ENCODE data around the gene PPM1H.

PPM1H gene

GRCh38 chr12:62792236-62792870 lies 142.6 kb downstream of the PPM1H start:
- DNase-seq = no peak

GRCh38 chr12:62789851-62790250 lies 145.1 kb downstream of the PPM1H start:
- DNase-seq = no peak

GRCh38 chr12:62787611-62788010 lies 147.3 kb downstream of the PPM1H start:
- no peak for DNase-seq

DNA sequence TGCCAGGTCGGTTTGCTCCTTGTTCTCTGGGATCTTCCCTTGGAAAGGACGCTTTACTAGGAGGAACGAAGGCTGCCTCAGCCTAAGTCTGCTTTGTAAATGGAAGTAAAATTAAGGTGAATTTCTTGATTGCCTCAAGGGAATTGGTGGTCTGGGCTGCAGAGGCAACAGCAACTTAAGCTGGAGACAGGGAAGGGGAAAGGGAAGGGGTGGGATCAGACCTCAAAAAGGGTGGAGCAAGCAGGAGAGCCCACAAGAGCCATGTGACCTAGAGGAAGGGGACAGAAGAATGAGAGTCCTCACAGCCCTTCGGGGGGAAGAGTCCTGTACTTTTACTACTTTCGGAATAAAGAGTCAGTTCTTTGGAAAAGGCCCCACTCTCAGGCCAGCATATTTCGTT lies 147.9 kb downstream of the PPM1H start:
- DNase-seq = no peak

- DNase-seq = peak; percentile 69
These were observed 148.9 kb downstream of the PPM1H start for GRCh38 chr12:62785941-62786559.

DNA sequence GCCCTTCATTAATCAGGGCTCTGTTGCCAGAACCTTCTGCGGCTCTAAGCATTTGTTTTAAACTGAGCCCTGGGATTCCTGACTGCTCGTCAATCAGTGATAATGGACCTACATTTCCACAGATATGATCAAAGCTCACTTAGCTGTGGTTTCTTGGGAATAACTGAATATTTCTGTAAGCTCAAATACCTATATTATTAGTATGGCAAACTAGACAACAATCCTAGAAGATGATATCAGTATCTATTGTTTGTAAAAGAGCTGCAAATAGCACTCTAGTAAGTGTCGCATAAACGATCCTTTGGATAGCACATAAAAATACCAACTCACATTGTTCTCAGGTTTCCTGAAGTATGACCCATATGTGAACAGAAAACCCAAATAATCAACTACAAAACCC lies 150.4 kb downstream of the PPM1H start:
- no peak for DNase-seq

GRCh38 chr12:62783881-62784280 lies 151.1 kb downstream of the PPM1H start:
- DNase-seq = no peak

GRCh38 chr12:62781136-62781880 lies 153.6 kb downstream of the PPM1H start:
- no peak for DNase-seq

- no peak for DNase-seq
These were observed 155.5 kb downstream of the PPM1H start for GRCh38 chr12:62779488-62779887.

GRCh38 chr12:62778187-62778586 lies 156.8 kb downstream of the PPM1H start:
- no peak for DNase-seq

- DNase-seq = no peak
These were observed 158.0 kb downstream of the PPM1H start for GRCh38 chr12:62776997-62777396.

GRCh38 chr12:62776575-62776974 lies 158.4 kb downstream of the PPM1H start:
- no peak for DNase-seq

GRCh38 chr12:62774794-62775193 lies 160.2 kb downstream of the PPM1H start:
- DNase-seq = no peak

- no peak for DNase-seq
These were observed 162.5 kb downstream of the PPM1H start for GRCh38 chr12:62772416-62772955.

GRCh38 chr12:62771828-62772227 lies 163.1 kb downstream of the PPM1H start:
- no peak for DNase-seq

GRCh38 chr12:62770381-62770780 lies 164.6 kb downstream of the PPM1H start:
- no peak for DNase-seq

DNA sequence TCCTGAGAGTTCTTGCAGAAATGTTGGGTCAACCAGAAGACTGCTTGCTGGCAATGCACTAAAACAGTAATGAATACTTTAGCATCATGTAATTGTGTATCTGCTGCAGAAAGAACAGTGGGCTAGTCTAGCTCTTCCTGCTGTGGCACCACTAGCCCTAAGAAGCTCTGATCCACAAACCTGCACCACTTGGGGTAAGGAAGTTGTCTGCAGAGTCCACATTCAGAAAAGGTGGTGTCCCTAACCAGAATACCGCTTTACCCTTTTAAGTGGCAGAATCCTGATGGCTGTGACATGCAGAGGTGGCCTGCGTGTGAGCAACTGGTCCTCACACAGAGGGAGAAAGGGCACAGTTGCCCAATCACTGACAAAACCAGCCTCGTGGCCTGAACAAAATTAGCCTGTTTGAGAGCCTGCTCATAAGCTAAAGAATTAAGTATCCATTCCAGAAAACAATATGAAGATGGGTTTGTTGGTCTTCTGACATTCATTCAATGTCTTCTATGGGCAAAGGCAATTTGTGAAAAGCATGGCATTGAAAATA lies 165.8 kb downstream of the PPM1H start:
- DNase-seq = no peak

GRCh38 chr12:62767946-62768345 lies 167.0 kb downstream of the PPM1H start:
- no peak for DNase-seq

DNA sequence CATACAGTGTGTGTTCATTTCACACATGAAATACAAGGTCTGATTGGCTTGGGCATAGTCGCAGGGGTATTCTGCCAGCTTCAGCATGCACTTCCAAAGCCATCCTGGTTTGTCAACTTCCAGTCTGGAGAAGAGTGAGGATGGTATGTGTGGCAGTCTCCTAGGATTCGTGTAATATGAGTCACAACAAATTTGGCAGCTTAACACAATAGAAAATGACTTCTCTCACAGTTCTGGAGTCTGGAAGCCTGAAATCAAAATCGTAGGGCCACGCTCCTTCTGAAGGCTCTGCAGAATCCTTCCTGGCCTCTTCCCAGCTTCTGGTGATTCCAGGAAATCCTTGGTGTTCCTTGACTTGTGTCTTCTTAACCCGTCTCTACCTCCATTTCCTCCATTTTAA lies 167.5 kb downstream of the PPM1H start:
- no peak for DNase-seq

- no peak for DNase-seq
These were observed 168.5 kb downstream of the PPM1H start for GRCh38 chr12:62766496-62766895.

- no peak for DNase-seq
These were observed 170.9 kb downstream of the PPM1H start for GRCh38 chr12:62763861-62764645.

DNA sequence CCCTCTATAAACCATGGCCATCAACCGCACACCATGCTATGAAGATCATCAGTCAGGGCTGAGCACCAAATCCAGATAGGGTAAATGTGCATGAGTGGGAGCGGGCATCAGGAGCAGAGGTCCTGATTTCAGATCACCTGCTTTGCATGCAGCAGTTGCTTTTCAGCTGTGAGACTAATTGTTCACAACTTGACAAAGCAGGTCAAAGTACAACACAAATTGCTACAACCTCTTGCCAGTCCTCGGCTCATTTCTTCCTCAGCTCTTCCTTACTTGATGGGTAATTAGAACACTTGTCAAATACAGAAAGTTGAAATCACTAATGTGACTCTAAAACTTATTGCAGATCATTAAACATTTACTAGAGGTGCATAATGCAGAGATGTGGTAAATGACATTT lies 171.6 kb downstream of the PPM1H start:
- no peak for DNase-seq

GRCh38 chr12:62762645-62763044 lies 172.3 kb downstream of the PPM1H start:
- DNase-seq = no peak
